IMR-90 (cell line): ENCODE measurements around the gene BCL2L2. TPM values are rescaled to one million over a fixed set of nuclear protein-coding genes. Genes with fewer than 3 reads are reported as not detected.

Experiments used
- ATAC-seq: fragments of 200-7000 bp; cut with Tn5 transposase; 2 replicates; pipeline ENCODE4 v1.9.1; 2020; ENCODE audit warnings: low read depth, mild to moderate bottlenecking, moderate library complexity
- BruUV-seq: library from RNA; stranded (reverse); fragments of 400-500 nt; replicated peaks from 2 replicates; lab custom pipeline; 2021; lab: Mats Ljungman, UMichigan
- CTCF ChIA-PET: fragments of 300-600 bp; formaldehyde crosslinking; extraction: SDS; loops from one replicate; lab custom pipeline; 2021; ENCODE audit warnings: antibody characterized with exemption; lab: Yijun Ruan, JAX
- POLR2A ChIA-PET: fragments of 300-600 bp; sonication (Branson Sonifier 250); formaldehyde crosslinking; loops from one replicate; lab custom pipeline; 2022; ENCODE audit warnings: antibody characterized with exemption; ENCODE audit not compliant: unreplicated experiment; lab: Charles Lee
- DNase-seq: peaks from one replicate; pipeline ENCODE4 v3.0.0; 2013
- H2AFZ ChIP-seq: replicated peaks from 2 replicates; pipeline ENCODE3; 2013; ENCODE audit warnings: low read length, mild to moderate bottlenecking; ENCODE audit not compliant: poor library complexity
- H2AK5ac ChIP-seq: 2 replicates; pipeline ENCODE4 v1.6.1; 2013; ENCODE audit warnings: low read depth, low read length, inconsistent platforms
- H2AK9ac ChIP-seq: replicated peaks from 2 replicates; pipeline ENCODE3; 2013; ENCODE audit warnings: mild to moderate bottlenecking, low read depth, low read length, moderate library complexity; ENCODE audit not compliant: poor library complexity
- H2BK120ac ChIP-seq: 2 replicates; pipeline ENCODE4 v1.6.1; 2013; ENCODE audit warnings: low read depth, low read length, inconsistent platforms
- H2BK15ac ChIP-seq: 3 replicates; pipeline ENCODE4 v1.6.1; 2013; ENCODE audit warnings: low read depth, low read length, inconsistent platforms
- H2BK20ac ChIP-seq: 2 replicates; pipeline ENCODE4 v1.6.1; 2013; ENCODE audit warnings: low read depth, mild to moderate bottlenecking, inconsistent platforms, low read length, moderate library complexity
- H2BK5ac ChIP-seq: 2 replicates; pipeline ENCODE4 v1.6.1; 2013; ENCODE audit warnings: mild to moderate bottlenecking, low read depth, low read length, inconsistent platforms; ENCODE audit not compliant: poor library complexity, severe bottlenecking
- H3K14ac ChIP-seq: replicated peaks from 2 replicates; pipeline ENCODE4 v1.6.1; 2013; ENCODE audit warnings: low read depth, low read length, inconsistent platforms
- H3K18ac ChIP-seq: 2 replicates; pipeline ENCODE4 v1.6.1; 2013; ENCODE audit warnings: low read depth, low read length, control low read depth
- H3K23ac ChIP-seq: 2 replicates; pipeline ENCODE4 v1.6.1; 2013; ENCODE audit warnings: low read depth, low read length, inconsistent platforms
- H3K27ac ChIP-seq: 2 replicates; pipeline ENCODE4 v1.5.1; 2013; ENCODE audit warnings: mild to moderate bottlenecking, control low read depth, low read length; ENCODE audit not compliant: insufficient read depth
- H3K27me3 ChIP-seq: 2 replicates; pipeline ENCODE4 v1.6.1; 2013; ENCODE audit warnings: low read length; ENCODE audit not compliant: control insufficient read depth, insufficient read depth
- H3K36me3 ChIP-seq: 2 replicates; pipeline ENCODE4 v1.6.1; 2013; ENCODE audit warnings: low read length, mixed read lengths; ENCODE audit not compliant: control insufficient read depth, insufficient read depth
- H3K4ac ChIP-seq: 2 replicates; pipeline ENCODE4 v1.6.1; 2013; ENCODE audit warnings: low read depth, low read length, inconsistent platforms
- H3K4me1 ChIP-seq: 2 replicates; pipeline ENCODE4 v1.6.1; 2013; ENCODE audit warnings: low read length, mixed read lengths; ENCODE audit not compliant: control insufficient read depth, insufficient read depth
- H3K4me2 ChIP-seq: 2 replicates; pipeline ENCODE4 v1.6.1; 2013; ENCODE audit warnings: low read depth, mild to moderate bottlenecking, control low read depth, low read length, moderate library complexity
- H3K4me3 ChIP-seq: 2 replicates; pipeline ENCODE4 v1.5.1; 2013; ENCODE audit warnings: low read depth, mild to moderate bottlenecking, control low read depth, low read length, moderate library complexity; ENCODE audit not compliant: insufficient read depth
- H3K56ac ChIP-seq: 2 replicates; pipeline ENCODE4 v1.6.1; 2013; ENCODE audit warnings: low read length, inconsistent platforms; ENCODE audit not compliant: insufficient read depth; ENCODE audit errors: extremely low read depth
- H3K79me1 ChIP-seq, 2 experiments: 2 replicates each; pipeline ENCODE4 v1.6.1; 2013; ENCODE audit warnings: low read length in 2 of 2, inconsistent platforms in 1 of 2, low read depth in 1 of 2
- H3K9ac ChIP-seq: 2 replicates; pipeline ENCODE4 v1.6.1; 2013; ENCODE audit warnings: low read depth, low read length, control low read depth
- H3K9me1 ChIP-seq: 2 replicates; pipeline ENCODE4 v1.6.1; 2013; ENCODE audit warnings: low read length, inconsistent platforms; ENCODE audit not compliant: insufficient read depth
- H3K9me3 ChIP-seq: 2 replicates; pipeline ENCODE4 v1.6.1; 2013; ENCODE audit warnings: low read length; ENCODE audit not compliant: control insufficient read depth, insufficient read depth
- H4K20me1 ChIP-seq: 2 replicates; pipeline ENCODE4 v1.6.1; 2013; ENCODE audit warnings: low read length, inconsistent platforms; ENCODE audit not compliant: insufficient read depth
- H4K5ac ChIP-seq: 2 replicates; pipeline ENCODE4 v1.6.1; 2013; ENCODE audit warnings: mild to moderate bottlenecking, low read depth, low read length, control low read depth
- H4K8ac ChIP-seq, 2 experiments: 2 replicates each; pipeline ENCODE4 v1.6.1; 2013; ENCODE audit warnings: low read depth in 2 of 2, low read length in 2 of 2, control low read depth in 1 of 2, inconsistent platforms in 1 of 2
- H4K91ac ChIP-seq: 2 replicates; pipeline ENCODE4 v1.6.1; 2013; ENCODE audit warnings: low read depth, low read length, inconsistent platforms; ENCODE audit not compliant: insufficient read depth
- BHLHE40 ChIP-seq: fragments of 150-350 bp; IDR thresholded peaks from 2 replicates; pipeline ENCODE4 v1.6.1; 2016; ENCODE audit warnings: mild to moderate bottlenecking, low read depth, low read length
- CTCF ChIP-seq: conservative IDR thresholded peaks from 2 replicates; pipeline ENCODE4 v1.5.1; 2012; ENCODE audit warnings: mild to moderate bottlenecking, low read depth, low read length, improper control_type of control experiment
- FOS ChIP-seq: fragments of 150-350 bp; IDR thresholded peaks from 2 replicates; pipeline ENCODE4 v1.6.1; 2016; ENCODE audit warnings: low read depth, low read length
- MAFK ChIP-seq: IDR thresholded peaks from 2 replicates; pipeline ENCODE4 v1.6.1; 2012; ENCODE audit warnings: low read depth, low read length, improper control_type of control experiment
- MAZ ChIP-seq: IDR thresholded peaks from 2 replicates; pipeline ENCODE4 v1.6.1; 2012; ENCODE audit warnings: low read depth, mild to moderate bottlenecking, low read length, improper control_type of control experiment, moderate library complexity, borderline replicate concordance
- RCOR1 ChIP-seq: IDR thresholded peaks from 2 replicates; pipeline ENCODE4 v1.6.1; 2012; ENCODE audit warnings: mild to moderate bottlenecking, low read length, improper control_type of control experiment; ENCODE audit not compliant: insufficient replicate concordance
- RFX5 ChIP-seq: IDR thresholded peaks from 2 replicates; pipeline ENCODE4 v1.8.0; 2012; ENCODE audit warnings: low read depth, mild to moderate bottlenecking, low read length, moderate library complexity
- USF2 ChIP-seq: fragments of 150-350 bp; IDR thresholded peaks from 2 replicates; pipeline ENCODE4 v1.6.1; 2017; ENCODE audit warnings: mild to moderate bottlenecking, antibody characterized with exemption, low read length, low read depth
- WGBS, 2 experiments: methylation state at CpG; one replicate each; pipeline versions ENCODE4 v1.1.5 to v1.1.7; 2013; ENCODE audit warnings: missing lambda C conversion rate in 2 of 2; ENCODE audit not compliant: insufficient read length in 1 of 2; ENCODE audit errors: extremely low coverage in 2 of 2; 5-methylcytosine and 5-hydroxymethylcytosine counted together
- dilution Hi-C: fragments of 300-500 bp; cut with HindIII; formaldehyde crosslinking; loops from one replicate; pipeline ENCODE4 v1.14.3; 2018; ENCODE audit warnings: low sequenced_read_pairs; ENCODE audit not compliant: unreplicated experiment
- in situ Hi-C: fragments of 300-500 bp; cut with MboI; formaldehyde crosslinking; loops from 3 replicates; pipeline ENCODE4 v1.14.3; 2019; ENCODE audit warnings: low sequenced_read_pairs, inconsistent platforms, mixed read lengths
- intact Hi-C: fragments of 100-400 bp; cut with micrococcal nuclease; formaldehyde crosslinking; loops from 2 replicates; pipeline ENCODE4 v1.10.0; 2022
- polyA plus RNA-seq, 3 experiments: library from polyadenylated mRNA; depleted of rRNA; stranded (reverse); fragments of >200 nt; gene quantifications; 2 replicates each; pipeline ENCODE4 v1.2.3, GENCODE V29; 2012; ENCODE audit warnings: low replicate concordance in 1 of 3
- total RNA-seq: library from RNA; depleted of rRNA; stranded (reverse); fragments of >200 nt; gene quantifications from 2 replicates; pipeline ENCODE4 v1.2.3, GENCODE V29; 2012

The BCL2L2 gene
- total and polyA plus RNA-seq, 2 of the 4 experiments (the other 2 are of a cell fraction), result 14.5 to 40.9 TPM

- in situ Hi-C loops (loop anchor here (25.0 kb wide), 3 partner anchors 779 to 1121 kb away; partner anchors contain the start of genes CBLN3, EMC9, FITM1 and KHNYN), dilution Hi-C loops (no loop called here), intact Hi-C loops (no loop called here)
- ChIA-PET CTCF (no interaction called here), POLR2A (interaction anchor here (0.6 kb wide), 1 partner anchor 221 kb away, joined by 9 read pairs; no protein-coding TSS in a partner anchor)
- Histone ChIP-seq H3K23ac (no peak overlapping the region), H3K9ac (no peak overlapping the region), H4K5ac (no peak overlapping the region), H2BK5ac (no peak overlapping the region), H2BK120ac (no peak overlapping the region), H3K4me2 (no peak overlapping the region), H2BK20ac (no peak overlapping the region), H3K27ac (no peak overlapping the region), H2BK15ac (no peak overlapping the region), H3K9me3 (no peaks in the 10 kb centered on the region), H3K36me3 (peaks cover 15% of the 10 kb centered on the region), H2AK5ac (no peak overlapping the region), H3K27me3 (no peaks in the 10 kb centered on the region), H3K4me1 (peaks cover 4% of the 10 kb centered on the region; the same call in 1 of the 2 replicates), H3K4me3 (no peak overlapping the region), H4K8ac (no peak overlapping the region), H3K4ac (no peak overlapping the region), H2AFZ (no peak overlapping the region), H2AK9ac (no peak overlapping the region), H3K18ac (no peak overlapping the region), H3K56ac (no peak overlapping the region), H3K79me1 (peaks cover 9 to 30% of the 10 kb centered on the region in 2 experiments; a peak in 3 of 4 replicates), H3K9me1 (no peaks in the 10 kb centered on the region), H4K91ac (no peak overlapping the region), H4K20me1 (0 out of 2 replicates have a peak, but pooled peaks cover 4% of the 10 kb centered on the region), H3K14ac (no peak overlapping the region)
- no peak for TF ChIP-seq MAFK
- TF ChIP-seq CTCF, result no peak
- TF ChIP-seq BHLHE40, result no peak
- TF ChIP-seq RFX5, result no peak
- no peak for TF ChIP-seq MAZ
- TF ChIP-seq RCOR1, result no peak
- no peak for TF ChIP-seq FOS
- no peak for TF ChIP-seq USF2
- BruUV-seq, result no TSS peak
- no CpG with 5 or more reads among the region's 5 CpGs for WGBS, 2 experiments
- DNase-seq (peak; percentile 35), ATAC-seq (no peak)
These were observed 9.7 kb downstream of the BCL2L2 start for GRCh38 chr14:23316300-23316699.
